ENCODE results near the gene ZDHHC11B. TPM values are rescaled to one million over a fixed set of nuclear protein-coding genes. Genes with fewer than 3 reads are reported as not detected.

ZDHHC11B gene
- total RNA-seq, 1 experiment from 2014 or later, result 1.4 TPM

DNA sequence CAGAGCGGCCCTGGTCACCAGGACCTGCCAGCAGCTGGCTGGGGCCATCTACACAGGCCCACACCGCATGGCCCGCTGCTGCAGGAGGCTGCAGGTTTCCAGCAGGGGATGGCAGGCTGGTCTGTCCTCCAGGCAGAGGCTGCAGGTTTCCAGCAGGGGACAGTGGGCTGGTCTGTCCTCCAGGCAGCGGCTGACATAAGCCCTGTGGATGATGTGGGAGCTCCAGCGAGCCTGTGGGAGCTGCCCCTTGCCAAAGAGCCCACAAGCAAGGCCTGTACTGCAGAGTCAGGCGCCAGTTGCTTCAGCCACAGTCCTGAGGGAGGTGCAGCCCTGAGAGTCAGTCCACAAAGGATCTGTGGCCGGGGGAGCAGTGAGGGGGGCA is 109.9 kb downstream of the ZDHHC11B start:
- Histone ChIP-seq H3K4me1 (ENCODE audit: insufficient read depth, low read length) (no peaks in the 10 kb centered on the region), H3K79me1 (ENCODE audit: insufficient read depth, low read depth, low read length, poor library complexity, severe bottlenecking) (no peaks in the 10 kb centered on the region), H2AK5ac (ENCODE audit: insufficient read length, low read length) (no peak overlapping the region), H3K9ac (ENCODE audit: extremely low read depth, insufficient read length, low read length) (no peak overlapping the region), H3K27me3 (ENCODE audit: insufficient read depth, low read length) (no peaks in the 10 kb centered on the region; the same call in 1 of the 2 replicates), H3K23ac (ENCODE audit: insufficient read length, low read depth, low read length) (no peak overlapping the region), H3K18ac (ENCODE audit: insufficient read length, low read depth, low read length) (peak overlapping the region; percentile 27), H3K27ac (ENCODE audit: insufficient read length, low read depth, low read length) (no peak overlapping the region), H4K91ac (ENCODE audit: insufficient read length, low read depth, low read length) (peak overlapping the region; percentile 96), H2BK5ac (ENCODE audit: insufficient read length, low read length) (no peak overlapping the region), H3K4ac (ENCODE audit: low read depth, low read length) (no peak overlapping the region; the same call in 1 of the 2 replicates), H2BK15ac (ENCODE audit: low read depth, low read length) (no peak overlapping the region), H3T11ph (ENCODE audit: low read length) (no peak overlapping the region), H3K4me2 (ENCODE audit: insufficient read depth, insufficient read length, low read length) (no peak overlapping the region), H3K23me2 (ENCODE audit: insufficient read length, low read depth, low read length, poor library complexity, severe bottlenecking) (no peaks in the 10 kb centered on the region), H4K8ac (replicated peaks; ENCODE audit: insufficient read length, low read depth, low read length) (no peak overlapping the region), H3K9me3 (ENCODE audit: control insufficient read depth, low read depth, low read length) (no peaks in the 10 kb centered on the region), H2BK120ac (ENCODE audit: low read depth, low read length, poor library complexity, severe bottlenecking) (no peak overlapping the region), H2AFZ (ENCODE audit: low read length) (no peak overlapping the region), H2BK12ac (ENCODE audit: insufficient read length, low read depth, low read length) (no peak overlapping the region), H4K5ac (ENCODE audit: insufficient read length, low read depth, low read length) (no peak overlapping the region), H2BK20ac (ENCODE audit: low read depth, low read length, poor library complexity, severe bottlenecking) (no peak overlapping the region), H3K14ac (ENCODE audit: insufficient read depth, low read length) (peak overlapping the region; percentile 21; the same call in 1 of the 2 replicates), H4K20me1 (ENCODE audit: control insufficient read depth, insufficient read depth, insufficient read length) (no peaks in the 10 kb centered on the region), H3K79me2 (ENCODE audit: insufficient read depth, low read length) (no peaks in the 10 kb centered on the region), H3K56ac (ENCODE audit: insufficient read length, low read depth, low read length) (no peak overlapping the region)
- WGBS (ENCODE audit: extremely low coverage, insufficient read length, low lambda C conversion rate), result no CpG with 5 or more reads among the region's 7 CpGs
- peaks cover 47% of the 10 kb centered on the region for H3K27me3 Mint-ChIP-seq (ENCODE audit: low read depth)
- H3K36me3 Mint-ChIP-seq (ENCODE audit: insufficient read depth in 1 of 3, low read depth in 3 of 3), result no peaks in the 10 kb centered on the region
- H3K9me3 Mint-ChIP-seq, result no peaks in the 10 kb centered on the region
- H3K4me3 Mint-ChIP-seq, result no peak overlapping the region
- TF ChIP-seq, protein P1, sequence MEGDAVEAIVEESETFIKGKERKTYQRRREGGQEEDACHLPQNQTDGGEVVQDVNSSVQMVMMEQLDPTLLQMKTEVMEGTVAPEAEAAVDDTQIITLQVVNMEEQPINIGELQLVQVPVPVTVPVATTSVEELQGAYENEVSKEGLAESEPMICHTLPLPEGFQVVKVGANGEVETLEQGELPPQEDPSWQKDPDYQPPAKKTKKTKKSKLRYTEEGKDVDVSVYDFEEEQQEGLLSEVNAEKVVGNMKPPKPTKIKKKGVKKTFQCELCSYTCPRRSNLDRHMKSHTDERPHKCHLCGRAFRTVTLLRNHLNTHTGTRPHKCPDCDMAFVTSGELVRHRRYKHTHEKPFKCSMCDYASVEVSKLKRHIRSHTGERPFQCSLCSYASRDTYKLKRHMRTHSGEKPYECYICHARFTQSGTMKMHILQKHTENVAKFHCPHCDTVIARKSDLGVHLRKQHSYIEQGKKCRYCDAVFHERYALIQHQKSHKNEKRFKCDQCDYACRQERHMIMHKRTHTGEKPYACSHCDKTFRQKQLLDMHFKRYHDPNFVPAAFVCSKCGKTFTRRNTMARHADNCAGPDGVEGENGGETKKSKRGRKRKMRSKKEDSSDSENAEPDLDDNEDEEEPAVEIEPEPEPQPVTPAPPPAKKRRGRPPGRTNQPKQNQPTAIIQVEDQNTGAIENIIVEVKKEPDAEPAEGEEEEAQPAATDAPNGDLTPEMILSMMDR (conservative IDR thresholded peaks at IDR 0.05), result no peak
- peak; percentile 43 for DNase-seq
- peaks cover 5 to 9% of the 10 kb centered on the region in 2 experiments for H3K4me1 Mint-ChIP-seq
- H3K27ac Mint-ChIP-seq, result no peak overlapping the region
